Spleen (tissue), 11 donors: ENCODE results near the gene FAM240A. TPM values are rescaled to one million over a fixed set of nuclear protein-coding genes. Genes with fewer than 3 reads are reported as not detected.

Experiments
- DNase-seq: peaks from one replicate; pipeline ENCODE4 v3.0.0-alpha.2; 2020
- H3K27ac ChIP-seq, 8 donors: fragments of 200-600 bp; sonication (generic) in 7 of 8; 1 replicate in 4 of 8; 2 replicates in 4 of 8; pipeline versions ENCODE4 v1.5.0 to v1.8.0; 2016 to 2021; ENCODE audit warnings: inconsistent platforms in 4 of 8, mild to moderate bottlenecking in 4 of 8, moderate library complexity in 1 of 8
- H3K27me3 ChIP-seq, 7 donors: fragments of 200-600 bp; sonication (generic) in 6 of 7; replicated peaks in 1 of 7; 1 replicate in 4 of 7; 2 replicates in 3 of 7; pipeline versions ENCODE4 v1.5.0 to v1.8.0; 2016 to 2021; ENCODE audit warnings: inconsistent platforms in 3 of 7, mild to moderate bottlenecking in 1 of 7
- H3K36me3 ChIP-seq, 6 donors: fragments of 200-600 bp; sonication (generic) in 5 of 6; 1 replicate in 4 of 6; 2 replicates in 2 of 6; pipeline versions ENCODE4 v1.5.0 to v1.8.0; 2016 to 2021; ENCODE audit warnings: inconsistent platforms in 2 of 6
- H3K4me1 ChIP-seq, 6 donors: fragments of 200-600 bp; sonication (generic) in 5 of 6; 1 replicate in 3 of 6; 2 replicates in 3 of 6; pipeline versions ENCODE4 v1.5.0 to v1.8.0; 2016 to 2021; ENCODE audit warnings: inconsistent platforms in 3 of 6
- H3K4me3 ChIP-seq, 8 donors: fragments of 200-600 bp; sonication (generic) in 7 of 8; 1 replicate in 4 of 8; 2 replicates in 4 of 8; pipeline versions ENCODE4 v1.5.0 to v1.8.0; 2016 to 2021; ENCODE audit warnings: inconsistent platforms in 4 of 8, mild to moderate bottlenecking in 4 of 8, moderate library complexity in 2 of 8
- H3K9me3 ChIP-seq, 8 donors: fragments of 200-600 bp; sonication (generic) in 7 of 8; 1 replicate in 4 of 8; 2 replicates in 4 of 8; pipeline versions ENCODE4 v1.5.0 to v1.8.0; 2016 to 2021; ENCODE audit warnings: inconsistent platforms in 4 of 8
- POLR2A ChIP-seq, 3 donors: fragments of 450-650 bp; IDR thresholded peaks; one replicate each; pipeline ENCODE4 v1.5.1; 2017; ENCODE audit warnings: antibody characterized with exemption in 3 of 3, mild to moderate bottlenecking in 1 of 3
- POLR2AphosphoS5 ChIP-seq, 3 donors: sonication (generic); formaldehyde crosslinking; IDR thresholded peaks; one replicate each; pipeline ENCODE4 v1.5.1; 2017; ENCODE audit warnings: antibody characterized with exemption in 3 of 3
- WGBS, 5 donors: extraction: QIAGEN DNeasy Blood & Tissue Kit in 3 of 5; methylation state at CpG; one replicate each; pipeline versions ENCODE4 v1.1.5 to v1.1.7; 2013 to 2018; 5-methylcytosine and 5-hydroxymethylcytosine counted together
- intact Hi-C: fragments of 100-400 bp; cut with DNase I; formaldehyde crosslinking; loops from one replicate; pipeline ENCODE4 v1.15.0; 2023; ENCODE audit warnings: low total_unique reads
- polyA plus RNA-seq, 3 donors: library from polyadenylated mRNA; stranded (reverse); fragments of 200-250 nt; gene quantifications; one replicate each; pipeline ENCODE4 v1.2.1, GENCODE V29; 2013
- total RNA-seq, 7 donors: library from RNA; depleted of rRNA in 3 of 7; stranded (reverse); fragments of >200 nt in 3 of 7; fragmentation: NEBNext Ultra II Directional in 4 of 7; extraction: Animal tissue kit (Norgen Biotek cat#: 25700) in 4 of 7; gene quantifications; one replicate each; pipeline versions ENCODE4 v1.1.0 to v1.2.1, GENCODE V29; 2016 to 2021
- TF ChIP-seq, protein P1 (sequence below), 11 experiments: fragments of 200-600 bp in 7 of 11; fragments of 450-650 bp in 4 of 11; sonication (generic) in 4 of 11; IDR thresholded peaks in 8 of 11; conservative IDR thresholded peaks in 3 of 11; 1 replicate in 7 of 11; 2 replicates in 4 of 11; pipeline versions ENCODE4 v1.4.0 to v1.8.0; 2016 to 2021; ENCODE audit warnings: antibody characterized with exemption in 11 of 11, inconsistent platforms in 4 of 11, mild to moderate bottlenecking in 1 of 11
- donor health status: healthy with polysubstance abuse.
- donor health status: DM: no; HTN: no; CAD: no; lungs with moderate emphysema.
- donor health status: DM: no; HTN: no; CAD: no.
- donor health status: Bipolar disorder and iron deficiency.
- donor health status: healthy.
- donor health status: DM: no; HTN: no; CAD: no.
- donor health status: DM: yes; HTN: yes; CAD: no.

FAM240A gene
- total and polyA plus RNA-seq, 10 donors: 0.13 TPM; not detected in 9

DNA sequence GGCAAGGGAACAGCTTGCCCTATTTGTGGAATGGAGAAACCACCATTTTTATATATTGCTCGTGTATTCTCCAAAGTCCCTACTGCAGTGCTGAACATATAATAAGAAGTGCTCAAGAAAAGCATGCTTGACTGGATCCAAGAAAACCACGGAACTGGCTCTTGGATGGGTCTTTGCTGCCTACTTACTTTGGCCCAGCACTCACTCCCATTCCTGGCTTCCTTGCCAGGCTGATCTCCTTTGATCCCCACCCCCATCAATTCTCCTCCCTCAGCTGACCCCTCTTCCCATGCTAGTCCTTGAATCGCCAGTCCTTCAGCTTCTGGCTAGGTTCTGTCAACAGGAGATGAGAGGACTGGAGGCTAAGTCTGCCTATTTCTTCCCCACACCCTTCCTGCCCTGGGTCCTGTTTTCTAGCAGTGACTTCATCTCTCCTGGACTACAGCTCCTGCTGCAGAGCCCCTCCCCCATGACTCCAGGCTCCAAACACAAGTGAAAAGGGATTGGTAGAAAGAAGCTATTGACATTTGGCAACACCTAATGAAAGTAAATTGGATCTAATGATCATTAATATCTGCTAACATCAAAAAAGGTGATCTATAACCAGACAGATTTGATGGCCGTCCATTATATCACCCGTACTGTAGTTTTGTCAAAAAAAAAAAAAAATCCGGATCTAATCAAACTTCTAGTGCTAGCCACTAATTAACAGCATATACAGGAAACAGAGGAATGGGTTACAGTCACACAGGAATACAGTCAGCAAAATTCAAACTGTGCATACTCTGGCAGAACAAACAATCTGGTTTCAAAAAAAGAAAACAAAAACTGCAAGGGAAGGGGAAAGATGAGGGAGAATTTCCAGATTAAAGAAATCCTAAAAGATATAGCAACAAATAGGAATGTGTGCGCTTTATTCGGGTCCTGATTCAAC, 7.8 kb downstream of the FAM240A start:
- TF ChIP-seq, protein P1, sequence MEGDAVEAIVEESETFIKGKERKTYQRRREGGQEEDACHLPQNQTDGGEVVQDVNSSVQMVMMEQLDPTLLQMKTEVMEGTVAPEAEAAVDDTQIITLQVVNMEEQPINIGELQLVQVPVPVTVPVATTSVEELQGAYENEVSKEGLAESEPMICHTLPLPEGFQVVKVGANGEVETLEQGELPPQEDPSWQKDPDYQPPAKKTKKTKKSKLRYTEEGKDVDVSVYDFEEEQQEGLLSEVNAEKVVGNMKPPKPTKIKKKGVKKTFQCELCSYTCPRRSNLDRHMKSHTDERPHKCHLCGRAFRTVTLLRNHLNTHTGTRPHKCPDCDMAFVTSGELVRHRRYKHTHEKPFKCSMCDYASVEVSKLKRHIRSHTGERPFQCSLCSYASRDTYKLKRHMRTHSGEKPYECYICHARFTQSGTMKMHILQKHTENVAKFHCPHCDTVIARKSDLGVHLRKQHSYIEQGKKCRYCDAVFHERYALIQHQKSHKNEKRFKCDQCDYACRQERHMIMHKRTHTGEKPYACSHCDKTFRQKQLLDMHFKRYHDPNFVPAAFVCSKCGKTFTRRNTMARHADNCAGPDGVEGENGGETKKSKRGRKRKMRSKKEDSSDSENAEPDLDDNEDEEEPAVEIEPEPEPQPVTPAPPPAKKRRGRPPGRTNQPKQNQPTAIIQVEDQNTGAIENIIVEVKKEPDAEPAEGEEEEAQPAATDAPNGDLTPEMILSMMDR (IDR thresholded peaks at IDR 0.05 in 8 of 11, conservative IDR thresholded peaks at IDR 0.05 in 3 of 11): no peak
- peak in 1 of 3 donors; percentile 42 for TF ChIP-seq POLR2AphosphoS5 (IDR thresholded peaks at IDR 0.05)
- DNase-seq: no peak
- intact Hi-C loops: no loop called here
- Histone ChIP-seq H3K27ac (peak overlapping the region in 6 of 8 donors; percentile 16 to 67 (median 46)), H3K4me3 (no peak overlapping the region), H3K4me1 (peaks cover 0 to 11% (median 0%) of the 10 kb centered on the region in 6 donors), H3K9me3 (no peaks in the 10 kb centered on the region), H3K27me3 (peaks cover 0 to 24% (median 0%) of the 10 kb centered on the region in 7 donors), H3K36me3 (no peaks in the 10 kb centered on the region)
- WGBS, 5 donors: 53 to 70% (median 58%) methylated on average over 8 of the region's 8 CpGs

DNA sequence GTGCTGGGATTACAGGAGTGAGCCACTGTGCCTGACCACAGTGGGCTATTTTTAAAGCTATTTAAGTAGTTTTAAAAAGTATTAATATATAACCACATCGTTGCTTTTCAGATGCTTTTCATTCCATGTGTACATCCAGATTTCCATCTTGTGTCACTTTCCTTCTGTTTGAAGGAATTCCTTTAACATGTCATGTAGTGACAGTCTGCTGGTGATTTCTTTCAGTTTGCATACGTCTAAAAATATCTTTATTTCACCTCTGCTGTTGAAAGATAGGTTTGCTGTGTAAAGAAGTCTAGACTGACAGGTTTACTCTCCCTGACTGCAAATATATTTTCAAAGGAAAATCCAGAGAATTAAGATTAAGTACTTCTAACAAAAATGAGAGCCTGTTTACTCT, 12.2 kb downstream of the FAM240A start:
- 58 to 69% (median 61%) methylated on average over 2 of the region's 2 CpGs for WGBS, 5 donors
- intact Hi-C loops: no loop called here
- TF ChIP-seq POLR2A (IDR thresholded peaks at IDR 0.05) (no peak), POLR2AphosphoS5 (IDR thresholded peaks at IDR 0.05) (no peak)
- TF ChIP-seq, protein P1 (IDR thresholded peaks at IDR 0.05 in 8 of 11, conservative IDR thresholded peaks at IDR 0.05 in 3 of 11): no peak
- H3K9me3 ChIP-seq: no peaks in the 10 kb centered on the region
- peaks cover 0 to 11% (median 0%) of the 10 kb centered on the region in 7 donors for H3K27me3 ChIP-seq
- H3K27ac ChIP-seq: no peak overlapping the region
- DNase-seq: no peak
- no peak overlapping the region for H3K4me3 ChIP-seq
- no peaks in the 10 kb centered on the region for H3K36me3 ChIP-seq
- peaks cover 0 to 33% (median 7%) of the 10 kb centered on the region in 6 donors for H3K4me1 ChIP-seq

DNA sequence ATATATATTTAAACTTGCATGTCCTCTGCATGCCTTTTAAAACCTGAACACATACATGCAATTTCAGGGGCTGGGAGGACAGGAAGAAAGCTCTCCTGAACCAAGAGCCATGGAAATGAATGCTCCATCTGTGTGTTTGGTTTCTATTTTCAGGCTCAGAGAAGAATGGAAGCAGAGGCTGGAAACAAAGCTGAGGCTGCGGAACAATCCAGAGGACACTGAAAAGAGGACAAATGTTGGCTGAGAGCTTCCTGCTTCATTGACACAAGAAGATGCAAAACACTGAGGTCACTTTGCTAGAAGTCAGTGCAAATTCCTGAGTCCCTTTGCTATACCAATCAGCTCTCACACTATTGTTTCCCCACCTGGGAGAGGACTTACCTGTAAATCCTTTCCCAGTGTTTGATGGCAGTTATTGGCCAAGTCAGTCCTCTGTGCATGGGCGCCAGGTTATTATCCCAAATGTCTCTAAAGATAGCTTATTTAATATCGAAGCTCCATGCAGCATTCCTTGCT, 12.7 kb downstream of the FAM240A start:
- no peaks in the 10 kb centered on the region for H3K36me3 ChIP-seq
- no peak overlapping the region for H3K27ac ChIP-seq
- TF ChIP-seq, protein P1 (IDR thresholded peaks at IDR 0.05 in 8 of 11, conservative IDR thresholded peaks at IDR 0.05 in 3 of 11): no peak
- no peak for TF ChIP-seq POLR2AphosphoS5 (IDR thresholded peaks at IDR 0.05)
- TF ChIP-seq POLR2A (IDR thresholded peaks at IDR 0.05): no peak
- no peaks in the 10 kb centered on the region for H3K9me3 ChIP-seq
- intact Hi-C loops: no loop called here
- H3K4me3 ChIP-seq: no peak overlapping the region
- 80 to 91% (median 84%) methylated on average over 3 of the region's 3 CpGs for WGBS, 5 donors
- peaks cover 1 to 34% (median 11%) of the 10 kb centered on the region in 6 donors for H3K4me1 ChIP-seq
- DNase-seq: no peak
- H3K27me3 ChIP-seq: peaks cover 0 to 6% (median 0%) of the 10 kb centered on the region in 7 donors

DNA sequence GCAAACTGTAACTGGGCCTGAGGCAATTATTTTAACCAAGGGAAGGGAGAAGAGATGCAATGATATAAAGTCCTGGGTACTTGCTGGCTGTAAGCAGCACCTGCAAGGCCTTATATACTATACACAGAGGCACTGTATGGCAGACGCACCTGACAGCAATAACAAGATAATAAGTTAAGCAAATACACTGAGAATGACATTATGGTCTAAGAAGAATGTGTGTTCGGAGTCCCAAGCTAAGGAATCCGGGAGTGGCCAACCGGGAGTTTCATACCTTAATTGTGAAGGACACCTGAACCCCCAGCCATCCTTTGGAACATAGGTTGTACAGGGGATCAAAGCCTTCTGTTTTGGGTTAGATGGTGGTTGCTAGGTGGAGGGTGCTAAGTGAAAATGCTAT, 13.7 kb downstream of the FAM240A start:
- 89 to 96% (median 93%) methylated on average over 4 of the region's 4 CpGs for WGBS, 5 donors
- no peaks in the 10 kb centered on the region for H3K9me3 ChIP-seq
- no peak overlapping the region for H3K4me3 ChIP-seq
- TF ChIP-seq, protein P1 (IDR thresholded peaks at IDR 0.05 in 8 of 11, conservative IDR thresholded peaks at IDR 0.05 in 3 of 11): no peak
- no peak for TF ChIP-seq POLR2AphosphoS5 (IDR thresholded peaks at IDR 0.05)
- TF ChIP-seq POLR2A (IDR thresholded peaks at IDR 0.05): no peak
- no peak overlapping the region for H3K27ac ChIP-seq
- H3K27me3 ChIP-seq: peaks cover 0 to 6% (median 0%) of the 10 kb centered on the region in 7 donors
- peaks cover 8 to 38% (median 18%) of the 10 kb centered on the region in 6 donors for H3K4me1 ChIP-seq
- H3K36me3 ChIP-seq: no peaks in the 10 kb centered on the region
- DNase-seq: no peak
- intact Hi-C loops: no loop called here
